Vagina (tissue), 2 donors: ENCODE data around the gene DIP2A.

Experiments
- CTCF ChIP-seq, 3 experiments: fragments of 450-650 bp in 2 of 3; fragments of 200-600 bp in 1 of 3; sonication (generic) in 1 of 3; IDR thresholded peaks; one replicate each; pipeline ENCODE4 v1.5.1; 2017 to 2019; ENCODE audit warnings: antibody characterized with exemption in 3 of 3, mild to moderate bottlenecking in 2 of 3, moderate library complexity in 2 of 3
- POLR2A ChIP-seq, 2 donors: fragments of 450-650 bp; IDR thresholded peaks; one replicate each; pipeline ENCODE4 v1.6.1; 2017; ENCODE audit warnings: antibody characterized with exemption in 2 of 2, mild to moderate bottlenecking in 2 of 2, moderate library complexity in 2 of 2
- POLR2AphosphoS5 ChIP-seq, 2 donors: sonication (generic); formaldehyde crosslinking; IDR thresholded peaks; one replicate each; pipeline ENCODE4 v1.9.0; 2017; ENCODE audit warnings: antibody characterized with exemption in 2 of 2, mild to moderate bottlenecking in 2 of 2, low read depth in 1 of 2; ENCODE audit not compliant: insufficient read depth in 1 of 2

GRCh38 chr21:46410516-46410915 is 48.2 kb upstream of the DIP2A start:
- TF ChIP-seq POLR2AphosphoS5 (IDR thresholded peaks at IDR 0.05; ENCODE audit: insufficient read depth in 1 of 2, low read depth in 1 of 2) (no peak), CTCF (IDR thresholded peaks at IDR 0.05) (no peak), POLR2A (IDR thresholded peaks at IDR 0.05) (no peak)
